HEK293T (cell line): ENCODE measurements around the gene NCOA6.

Experiments used
- CTCF ChIA-PET: fragments of 350-600 bp; formaldehyde crosslinking; extraction: SDS; loops from one replicate; lab custom pipeline; 2021; ENCODE audit warnings: antibody characterized with exemption, inconsistent platforms; lab: Yijun Ruan, JAX
- POLR2A ChIA-PET: fragments of 350-600 bp; formaldehyde crosslinking; extraction: SDS; loops from one replicate; lab custom pipeline; 2020; ENCODE audit warnings: antibody characterized with exemption, inconsistent platforms; lab: Yijun Ruan, JAX
- DNase-seq: peaks from one replicate; pipeline ENCODE4 v3.0.0; 2012; ENCODE audit warnings: mixed read lengths; ENCODE audit errors: extremely low spot score
- ARNT ChIP-seq: fragments of 450-650 bp; IDR thresholded peaks from 2 replicates; pipeline ENCODE4 v1.6.1; 2017; ENCODE audit warnings: mild to moderate bottlenecking
- BHLHE40 ChIP-seq: fragments of 450-650 bp; IDR thresholded peaks from 2 replicates; pipeline ENCODE4 v1.6.1; 2016; ENCODE audit warnings: mild to moderate bottlenecking, moderate library complexity, borderline replicate concordance
- CTBP1 ChIP-seq: fragments of 450-650 bp; IDR thresholded peaks from 2 replicates; pipeline ENCODE4 v1.6.1; 2016; ENCODE audit warnings: borderline replicate concordance
- ELF4 ChIP-seq: fragments of 450-650 bp; IDR thresholded peaks from 2 replicates; pipeline ENCODE4 v1.6.1; 2017; ENCODE audit warnings: antibody characterized with exemption
- FOXA1 ChIP-seq: fragments of 450-650 bp; IDR thresholded peaks from 2 replicates; pipeline ENCODE4 v1.6.1; 2016; ENCODE audit warnings: mild to moderate bottlenecking
- FOXK2 ChIP-seq: fragments of 450-650 bp; IDR thresholded peaks from 2 replicates; pipeline ENCODE4 v1.6.1; 2016; ENCODE audit warnings: mild to moderate bottlenecking
- FOXM1 ChIP-seq: fragments of 450-650 bp; IDR thresholded peaks from 2 replicates; pipeline ENCODE4 v1.6.1; 2017; ENCODE audit warnings: mild to moderate bottlenecking, borderline replicate concordance
- HDGF ChIP-seq: fragments of 450-650 bp; IDR thresholded peaks from 2 replicates; pipeline ENCODE4 v1.6.1; 2017; ENCODE audit warnings: antibody characterized with exemption, borderline replicate concordance
- L3MBTL2 ChIP-seq: fragments of 450-650 bp; conservative IDR thresholded peaks from 2 replicates; pipeline ENCODE4 v1.6.1; 2016; ENCODE audit warnings: mild to moderate bottlenecking
- LEF1 ChIP-seq: fragments of 450-650 bp; IDR thresholded peaks from 2 replicates; pipeline ENCODE4 v1.6.1; 2017; ENCODE audit warnings: mild to moderate bottlenecking, borderline replicate concordance
- NFRKB ChIP-seq: fragments of 450-650 bp; IDR thresholded peaks from 2 replicates; pipeline ENCODE4 v1.6.1; 2016; ENCODE audit warnings: mild to moderate bottlenecking, moderate library complexity
- PKNOX1 ChIP-seq: fragments of 450-650 bp; IDR thresholded peaks from 2 replicates; pipeline ENCODE4 v1.6.1; 2016
- SP1 ChIP-seq: fragments of 450-650 bp; IDR thresholded peaks from 2 replicates; pipeline ENCODE4 v1.6.1; 2017
- SUZ12 ChIP-seq: fragments of 450-650 bp; IDR thresholded peaks from 2 replicates; pipeline ENCODE4 v1.6.1; 2016; ENCODE audit warnings: mild to moderate bottlenecking
- TARDBP ChIP-seq: fragments of 450-650 bp; IDR thresholded peaks from 2 replicates; pipeline ENCODE4 v1.6.1; 2016
- ZNF384 ChIP-seq: fragments of 450-650 bp; IDR thresholded peaks from 2 replicates; pipeline ENCODE4 v1.6.1; 2016

Gene NCOA6

GRCh38 chr20:34710861-34711574, 114.4 kb downstream of the NCOA6 start:
- POLR2A ChIA-PET: no interaction called here
- TF ChIP-seq LEF1: no peak
- TF ChIP-seq L3MBTL2: no peak
- no peak for TF ChIP-seq BHLHE40
- no peak for TF ChIP-seq ZNF384
- no peak for TF ChIP-seq ELF4
- TF ChIP-seq FOXA1: no peak
- TF ChIP-seq SP1: no peak
- TF ChIP-seq ARNT: no peak
- no peak for TF ChIP-seq FOXK2
- no peak for TF ChIP-seq NFRKB
- TF ChIP-seq PKNOX1: no peak
- no peak for TF ChIP-seq FOXM1
- TF ChIP-seq CTBP1: no peak
- no peak for TF ChIP-seq HDGF
- TF ChIP-seq TARDBP: no peak
- no peak for TF ChIP-seq SUZ12
- DNase-seq: no peak
- CTCF ChIA-PET: interaction anchor here (0.6 kb wide), 2 partner anchors 12 to 28 kb away, joined by 3 read pairs; no protein-coding TSS in a partner anchor

- TF ChIP-seq BHLHE40: no peak
- no peak for TF ChIP-seq FOXA1
- no peak for TF ChIP-seq ZNF384
- TF ChIP-seq FOXM1: no peak
- no peak for DNase-seq
- CTCF ChIA-PET: interaction anchor here (0.6 to 2.0 kb wide), 3 partner anchors 12 to 398 kb away, joined by 3 to 4 read pairs (median 3); no protein-coding TSS in a partner anchor
- POLR2A ChIA-PET: no interaction called here
These were observed 114.9 kb downstream of the NCOA6 start for GRCh38 chr20:34710568-34710839.

- POLR2A ChIA-PET: interaction anchor here (1.0 kb wide), 1 partner anchor 1244 kb away, joined by 3 read pairs; the partner anchor contains the start of gene SCAND1
These were observed 115.5 kb downstream of the NCOA6 start for GRCh38 chr20:34709831-34710567.

GRCh38 chr20:34709044-34709830, 116.2 kb downstream of the NCOA6 start:
- DNase-seq: peak; percentile 85
- TF ChIP-seq L3MBTL2: no peak
- TF ChIP-seq LEF1: no peak
- TF ChIP-seq SUZ12: no peak
- no peak for TF ChIP-seq HDGF
- no peak for TF ChIP-seq TARDBP
- ChIA-PET CTCF (interaction anchor here (0.6 to 2.0 kb wide), 3 partner anchors 12 to 400 kb away, joined by 3 to 4 read pairs (median 3); no protein-coding TSS in a partner anchor), POLR2A (interaction anchor here (0.5 to 1.0 kb wide), 2 partner anchors 171 to 1245 kb away, joined by 3 read pairs; partner anchors contain the start of gene SCAND1)

More at GRCh38 chr20:34709831-34710567, 115.5 kb downstream of the NCOA6 start:
- peak; percentile 77 for DNase-seq
- TF ChIP-seq FOXA1 (no peak), ZNF384 (no peak), CTBP1 (no peak)
- CTCF ChIA-PET: interaction anchor here (0.6 to 2.0 kb wide), 2 partner anchors 27 to 397 kb away, joined by 3 to 4 read pairs; no protein-coding TSS in a partner anchor

- DNase-seq: peak; percentile 30
- TF ChIP-seq SUZ12 (no peak), TARDBP (no peak), ARNT (no peak), BHLHE40 (no peak), ZNF384 (no peak), ELF4 (no peak), L3MBTL2 (no peak), CTBP1 (no peak), FOXM1 (no peak), HDGF (no peak), SP1 (no peak), LEF1 (no peak), FOXK2 (no peak), FOXA1 (no peak)
- CTCF ChIA-PET: interaction anchor here (1.0 to 3.5 kb wide), 5 partner anchors 135 to 396 kb away, joined by 4 to 15 read pairs (median 4); no protein-coding TSS in a partner anchor
- POLR2A ChIA-PET: interaction anchor here (0.5 kb wide), 1 partner anchor 170 kb away, joined by 3 read pairs; no protein-coding TSS in a partner anchor
These were observed 116.8 kb downstream of the NCOA6 start for GRCh38 chr20:34708621-34709043.

- ChIA-PET POLR2A (no interaction called here), CTCF (interaction anchor here (1.0 to 3.5 kb wide), 4 partner anchors 134 to 170 kb away, joined by 4 to 15 read pairs (median 6); no protein-coding TSS in a partner anchor)
- DNase-seq: no peak
- TF ChIP-seq CTBP1 (no peak), ELF4 (no peak), ZNF384 (no peak), SUZ12 (no peak), PKNOX1 (no peak), SP1 (no peak), ARNT (no peak), FOXK2 (no peak), LEF1 (no peak), BHLHE40 (no peak), HDGF (no peak), FOXA1 (no peak), L3MBTL2 (no peak), FOXM1 (no peak), TARDBP (no peak), NFRKB (no peak)
These were observed 118.3 kb downstream of the NCOA6 start for GRCh38 chr20:34706912-34707784.
